GM12873 (cell line): Measurements from ENCODE around the gene LOXHD1.

Experiments
- CTCF ChIP-seq: IDR thresholded peaks from 2 replicates; pipeline ENCODE4 v1.5.1; 2012; ENCODE audit warnings: low read depth, mild to moderate bottlenecking, moderate library complexity, low read length, control low read depth; ENCODE audit not compliant: insufficient read depth; ENCODE audit errors: missing control alignments

LOXHD1 gene

GRCh38 chr18:46590103-46590502 is 66.9 kb downstream of the LOXHD1 start:
- no peak for TF ChIP-seq CTCF

- TF ChIP-seq CTCF: no peak
Measured at GRCh38 chr18:46588971-46589660, 67.9 kb downstream of the LOXHD1 start.

GRCh38 chr18:46587600-46587999 is 69.4 kb downstream of the LOXHD1 start:
- TF ChIP-seq CTCF: no peak

DNA sequence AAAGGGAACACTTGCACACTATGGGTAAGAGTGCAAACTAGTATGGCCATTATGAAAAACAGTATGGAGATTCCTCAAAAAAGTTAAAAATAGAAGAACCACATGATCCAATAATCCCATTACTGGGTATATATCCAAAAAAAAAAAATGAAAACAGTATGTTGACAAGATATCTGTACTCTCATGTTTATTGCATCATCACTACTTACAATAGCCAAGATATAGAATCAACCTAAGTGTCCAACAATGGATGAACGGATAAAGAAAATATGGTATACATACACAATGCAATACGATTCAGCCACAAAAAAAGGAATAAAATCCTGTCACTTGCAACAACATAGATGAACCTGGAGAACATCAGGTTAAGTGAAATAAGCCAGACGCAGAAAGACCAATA is 73.3 kb downstream of the LOXHD1 start:
- no peak for TF ChIP-seq CTCF

DNA sequence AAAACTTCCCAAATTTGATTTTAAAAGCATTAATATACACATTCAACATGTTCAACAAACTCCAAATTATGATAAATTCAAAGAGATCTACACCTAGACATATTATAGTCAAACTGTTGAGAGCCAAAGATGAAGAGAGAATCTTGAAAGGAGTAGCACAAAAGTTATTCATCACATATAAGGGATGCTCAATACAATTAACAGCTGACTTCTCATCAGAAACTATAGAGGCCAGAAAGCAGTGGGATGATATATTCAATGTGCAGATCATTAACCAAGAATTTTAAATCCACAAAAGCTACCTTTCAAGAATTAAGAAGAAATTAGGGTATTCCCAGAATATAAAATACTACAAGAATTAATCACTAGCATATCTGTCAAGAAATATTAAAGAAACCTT is 75.4 kb downstream of the LOXHD1 start:
- TF ChIP-seq CTCF: no peak

- TF ChIP-seq CTCF: no peak
Measured at GRCh38 chr18:46578987-46579386, 78.0 kb downstream of the LOXHD1 start.

GRCh38 chr18:46577546-46577945 is 79.5 kb downstream of the LOXHD1 start:
- no peak for TF ChIP-seq CTCF

- TF ChIP-seq CTCF: no peak
Measured at GRCh38 chr18:46575851-46576250, 81.2 kb downstream of the LOXHD1 start.
